H9 (cell line): ENCODE data around the gene CYSLTR2. TPM values are rescaled to one million over a fixed set of nuclear protein-coding genes. Genes with fewer than 3 reads are reported as not detected.

Source experiments
- DNase-seq: peaks from one replicate; pipeline ENCODE4 v3.0.0-alpha.2; 2017
- H2AFZ ChIP-seq: one replicate; pipeline ENCODE4 v1.6.1; 2013; ENCODE audit warnings: mild to moderate bottlenecking, low read length, control low read depth, moderate library complexity
- H2AK5ac ChIP-seq: 2 replicates; pipeline ENCODE4 v1.6.1; 2013; ENCODE audit warnings: low read length, control low read depth, mixed read lengths; ENCODE audit not compliant: insufficient read length
- H2BK120ac ChIP-seq: one replicate; pipeline ENCODE4 v1.6.1; 2013; ENCODE audit warnings: low read depth, mild to moderate bottlenecking, low read length, control low read depth, inconsistent platforms; ENCODE audit not compliant: poor library complexity, severe bottlenecking
- H2BK12ac ChIP-seq: 2 replicates; pipeline ENCODE4 v1.6.1; 2013; ENCODE audit warnings: low read length, control low read depth, mixed read lengths, low read depth; ENCODE audit not compliant: insufficient read length
- H2BK15ac ChIP-seq: 2 replicates; pipeline ENCODE4 v1.6.1; 2013; ENCODE audit warnings: low read depth, low read length, control low read depth
- H2BK20ac ChIP-seq: one replicate; pipeline ENCODE4 v1.6.1; 2013; ENCODE audit warnings: low read depth, mild to moderate bottlenecking, low read length, control low read depth, inconsistent platforms; ENCODE audit not compliant: poor library complexity, severe bottlenecking
- H2BK5ac ChIP-seq: 2 replicates; pipeline ENCODE4 v1.6.1; 2013; ENCODE audit warnings: low read length, control low read depth, mixed read lengths; ENCODE audit not compliant: insufficient read length
- H3K14ac ChIP-seq: 2 replicates; pipeline ENCODE4 v1.6.1; 2013; ENCODE audit warnings: low read length, control low read depth; ENCODE audit not compliant: insufficient read depth
- H3K18ac ChIP-seq: 2 replicates; pipeline ENCODE4 v1.6.1; 2013; ENCODE audit warnings: low read depth, mild to moderate bottlenecking, mixed read lengths, low read length, control low read depth; ENCODE audit not compliant: insufficient read length
- H3K23ac ChIP-seq: 2 replicates; pipeline ENCODE4 v1.6.1; 2013; ENCODE audit warnings: low read length, control low read depth, mixed read lengths, low read depth; ENCODE audit not compliant: insufficient read length
- H3K23me2 ChIP-seq: 2 replicates; pipeline ENCODE4 v1.6.1; 2013; ENCODE audit warnings: low read depth, mild to moderate bottlenecking, mixed read lengths, low read length, control low read depth; ENCODE audit not compliant: insufficient read length, poor library complexity, severe bottlenecking
- H3K27ac ChIP-seq: 2 replicates; pipeline ENCODE4 v1.5.1; 2013; ENCODE audit warnings: low read length, control low read depth, mixed read lengths, low read depth; ENCODE audit not compliant: insufficient read length
- H3K27me3 ChIP-seq: 2 replicates; pipeline ENCODE4 v1.6.1; 2013; ENCODE audit warnings: low read length, control low read depth, inconsistent platforms; ENCODE audit not compliant: insufficient read depth
- H3K4ac ChIP-seq: 2 replicates; pipeline ENCODE4 v1.6.1; 2013; ENCODE audit warnings: low read depth, mild to moderate bottlenecking, control low read depth, inconsistent platforms, low read length, moderate library complexity
- H3K4me1 ChIP-seq: 2 replicates; pipeline ENCODE4 v1.6.1; 2013; ENCODE audit warnings: low read length, control low read depth, inconsistent platforms; ENCODE audit not compliant: insufficient read depth
- H3K4me2 ChIP-seq: 2 replicates; pipeline ENCODE4 v1.6.1; 2013; ENCODE audit warnings: low read length, control low read depth, mixed read lengths; ENCODE audit not compliant: insufficient read length, insufficient read depth
- H3K56ac ChIP-seq: 2 replicates; pipeline ENCODE4 v1.6.1; 2013; ENCODE audit warnings: low read depth, mild to moderate bottlenecking, mixed read lengths, low read length, control low read depth; ENCODE audit not compliant: insufficient read length
- H3K79me1 ChIP-seq: 2 replicates; pipeline ENCODE4 v1.6.1; 2013; ENCODE audit warnings: low read depth, mild to moderate bottlenecking, moderate library complexity, low read length, control low read depth, inconsistent platforms; ENCODE audit not compliant: insufficient read depth, poor library complexity, severe bottlenecking
- H3K79me2 ChIP-seq: 2 replicates; pipeline ENCODE4 v1.6.1; 2013; ENCODE audit warnings: low read length, control low read depth, inconsistent platforms; ENCODE audit not compliant: insufficient read depth
- H3K9ac ChIP-seq: 2 replicates; pipeline ENCODE4 v1.6.1; 2013; ENCODE audit warnings: low read length, control low read depth, mixed read lengths; ENCODE audit not compliant: insufficient read length; ENCODE audit errors: extremely low read depth
- H3K9me3 ChIP-seq: one replicate; pipeline ENCODE4 v1.6.1; 2013; ENCODE audit warnings: low read depth, low read length, inconsistent platforms; ENCODE audit not compliant: control insufficient read depth
- H3T11ph ChIP-seq: one replicate; pipeline ENCODE4 v1.6.1; 2013; ENCODE audit warnings: mild to moderate bottlenecking, low read length, control low read depth, inconsistent platforms
- H4K20me1 ChIP-seq: one replicate; pipeline ENCODE4 v1.6.1; 2013; ENCODE audit not compliant: control insufficient read depth, insufficient read length, insufficient read depth
- H4K5ac ChIP-seq: 2 replicates; pipeline ENCODE4 v1.6.1; 2013; ENCODE audit warnings: low read depth, mild to moderate bottlenecking, mixed read lengths, low read length, control low read depth; ENCODE audit not compliant: insufficient read length
- H4K8ac ChIP-seq: replicated peaks from 2 replicates; pipeline ENCODE4 v1.6.1; 2013; ENCODE audit warnings: low read length, control low read depth, mixed read lengths, low read depth; ENCODE audit not compliant: insufficient read length
- H4K91ac ChIP-seq: 2 replicates; pipeline ENCODE4 v1.6.1; 2013; ENCODE audit warnings: low read depth, mild to moderate bottlenecking, moderate library complexity, mixed read lengths, low read length, control low read depth; ENCODE audit not compliant: insufficient read length
- H3K27ac Mint-ChIP-seq, 3 experiments: 2 replicates in 2 of 3; 3 replicates in 1 of 3; pipeline ENCODE4 v1.8.0; 2020 to 2021; ENCODE audit warnings: mixed read lengths in 3 of 3, mild to moderate bottlenecking in 1 of 3, moderate library complexity in 1 of 3
- H3K27me3 Mint-ChIP-seq: 2 replicates; pipeline ENCODE4 v1.8.0; 2021; ENCODE audit warnings: low read depth, mild to moderate bottlenecking, moderate library complexity, mixed read lengths
- H3K36me3 Mint-ChIP-seq, 3 experiments: 2 replicates in 2 of 3; 3 replicates in 1 of 3; pipeline ENCODE4 v1.8.0; 2020 to 2021; ENCODE audit warnings: low read depth in 3 of 3, mixed read lengths in 3 of 3; ENCODE audit not compliant: insufficient read depth in 1 of 3
- H3K4me1 Mint-ChIP-seq, 2 experiments: 2 replicates each; pipeline ENCODE4 v1.8.0; 2020; ENCODE audit warnings: mixed read lengths in 2 of 2
- H3K4me3 Mint-ChIP-seq, 2 experiments: 2 replicates in 1 of 2; 3 replicates in 1 of 2; pipeline ENCODE4 v1.8.0; 2020 to 2021; ENCODE audit warnings: mild to moderate bottlenecking in 2 of 2, mixed read lengths in 2 of 2, moderate library complexity in 1 of 2
- H3K9me3 Mint-ChIP-seq, 2 experiments: 2 replicates in 1 of 2; 3 replicates in 1 of 2; pipeline ENCODE4 v1.8.0; 2020; ENCODE audit warnings: mild to moderate bottlenecking in 2 of 2, mixed read lengths in 2 of 2, moderate library complexity in 1 of 2
- WGBS: extraction: QIAGEN DNeasy Blood & Tissue Kit; methylation state at CpG from one replicate; pipeline ENCODE4 v1.1.7; 2013; ENCODE audit warnings: missing lambda C conversion rate, low lambda C conversion rate, mixed read lengths; ENCODE audit not compliant: insufficient read length; ENCODE audit errors: extremely low coverage; 5-methylcytosine and 5-hydroxymethylcytosine counted together
- total RNA-seq: library from RNA; stranded (reverse); gene quantifications from 2 replicates; pipeline ENCODE4 v1.2.1, GENCODE V29; 2021
- TF ChIP-seq, protein P1 (sequence below): fragments of 200-600 bp; sonication (generic); conservative IDR thresholded peaks from 3 replicates; pipeline ENCODE4 v1.8.0; 2021; ENCODE audit warnings: antibody characterized with exemption, mild to moderate bottlenecking

The CYSLTR2 gene
- total RNA-seq, 1 experiment from 2014 or later = not detected

- H3K27ac Mint-ChIP-seq = no peak overlapping the region
- Histone ChIP-seq H2BK12ac (no peak overlapping the region), H3K27ac (no peak overlapping the region), H3T11ph (no peak overlapping the region), H3K56ac (no peak overlapping the region), H4K5ac (no peak overlapping the region), H3K18ac (no peak overlapping the region), H4K8ac (no peak overlapping the region), H2BK120ac (no peak overlapping the region), H3K4me1 (no peaks in the 10 kb centered on the region), H3K4ac (no peak overlapping the region), H3K14ac (no peak overlapping the region), H3K23ac (no peak overlapping the region), H4K20me1 (no peaks in the 10 kb centered on the region), H3K27me3 (no peaks in the 10 kb centered on the region), H3K9ac (no peak overlapping the region), H2AK5ac (no peak overlapping the region), H2AFZ (no peak overlapping the region), H3K9me3 (peaks cover 13% of the 10 kb centered on the region), H3K79me2 (no peaks in the 10 kb centered on the region), H3K4me2 (no peak overlapping the region), H3K23me2 (no peaks in the 10 kb centered on the region), H2BK5ac (no peak overlapping the region), H3K79me1 (no peaks in the 10 kb centered on the region), H2BK15ac (no peak overlapping the region), H4K91ac (no peak overlapping the region), H2BK20ac (no peak overlapping the region)
- WGBS = no CpG with 5 or more reads among the region's 3 CpGs
- peaks cover 28 to 29% of the 10 kb centered on the region in 2 experiments for H3K9me3 Mint-ChIP-seq
- TF ChIP-seq, protein P1, sequence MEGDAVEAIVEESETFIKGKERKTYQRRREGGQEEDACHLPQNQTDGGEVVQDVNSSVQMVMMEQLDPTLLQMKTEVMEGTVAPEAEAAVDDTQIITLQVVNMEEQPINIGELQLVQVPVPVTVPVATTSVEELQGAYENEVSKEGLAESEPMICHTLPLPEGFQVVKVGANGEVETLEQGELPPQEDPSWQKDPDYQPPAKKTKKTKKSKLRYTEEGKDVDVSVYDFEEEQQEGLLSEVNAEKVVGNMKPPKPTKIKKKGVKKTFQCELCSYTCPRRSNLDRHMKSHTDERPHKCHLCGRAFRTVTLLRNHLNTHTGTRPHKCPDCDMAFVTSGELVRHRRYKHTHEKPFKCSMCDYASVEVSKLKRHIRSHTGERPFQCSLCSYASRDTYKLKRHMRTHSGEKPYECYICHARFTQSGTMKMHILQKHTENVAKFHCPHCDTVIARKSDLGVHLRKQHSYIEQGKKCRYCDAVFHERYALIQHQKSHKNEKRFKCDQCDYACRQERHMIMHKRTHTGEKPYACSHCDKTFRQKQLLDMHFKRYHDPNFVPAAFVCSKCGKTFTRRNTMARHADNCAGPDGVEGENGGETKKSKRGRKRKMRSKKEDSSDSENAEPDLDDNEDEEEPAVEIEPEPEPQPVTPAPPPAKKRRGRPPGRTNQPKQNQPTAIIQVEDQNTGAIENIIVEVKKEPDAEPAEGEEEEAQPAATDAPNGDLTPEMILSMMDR = no peak
- H3K36me3 Mint-ChIP-seq = peaks cover 5 to 26% (median 21%) of the 10 kb centered on the region in 3 experiments; a peak in 6 of 7 replicates
- no peaks in the 10 kb centered on the region; the same call in 1 of the 2 replicates for H3K27me3 Mint-ChIP-seq
- H3K4me1 Mint-ChIP-seq = no peaks in the 10 kb centered on the region
- DNase-seq = no peak
- H3K4me3 Mint-ChIP-seq = no peak overlapping the region
Observed at GRCh38 chr13:48621056-48621455, 32.7 kb upstream of the CYSLTR2 start.
